HUES6 (cell line): ENCODE data around the gene HOXB1.

Source experiments
- H3K27ac ChIP-seq: 2 replicates; pipeline ENCODE4 v1.7.0; 2013; ENCODE audit warnings: low read depth, mild to moderate bottlenecking, low read length, inconsistent platforms
- H3K27me3 ChIP-seq: 2 replicates; pipeline ENCODE4 v1.6.1; 2013; ENCODE audit warnings: low read length; ENCODE audit not compliant: control insufficient read depth, insufficient read depth
- H3K36me3 ChIP-seq: 2 replicates; pipeline ENCODE4 v1.6.1; 2013; ENCODE audit warnings: low read length; ENCODE audit not compliant: control insufficient read depth, insufficient read depth
- H3K4me1 ChIP-seq: 2 replicates; pipeline ENCODE4 v1.6.1; 2013; ENCODE audit warnings: low read length; ENCODE audit not compliant: control insufficient read depth, insufficient read depth
- H3K4me3 ChIP-seq: 2 replicates; pipeline ENCODE4 v1.5.1; 2013; ENCODE audit warnings: low read depth, low read length
- H3K9ac ChIP-seq: one replicate; pipeline ENCODE4 v1.6.1; 2013; ENCODE audit warnings: mild to moderate bottlenecking, low read length
- H3K9me3 ChIP-seq: 2 replicates; pipeline ENCODE4 v1.6.1; 2013; ENCODE audit warnings: low read depth, low read length; ENCODE audit not compliant: control insufficient read depth, insufficient read depth

HOXB1 gene

GRCh38 chr17:48574505-48575065 lies 43.8 kb upstream of the HOXB1 start:
- Histone ChIP-seq H3K4me3 (peak overlapping the region; percentile 24; the same call in 1 of the 2 replicates), H3K4me1 (peaks cover 62% of the 10 kb centered on the region), H3K27me3 (peaks cover 100% of the 10 kb centered on the region), H3K27ac (no peak overlapping the region; the same call in 1 of the 2 replicates), H3K9ac (peak overlapping the region; percentile 76), H3K36me3 (no peaks in the 10 kb centered on the region), H3K9me3 (no peaks in the 10 kb centered on the region)

DNA sequence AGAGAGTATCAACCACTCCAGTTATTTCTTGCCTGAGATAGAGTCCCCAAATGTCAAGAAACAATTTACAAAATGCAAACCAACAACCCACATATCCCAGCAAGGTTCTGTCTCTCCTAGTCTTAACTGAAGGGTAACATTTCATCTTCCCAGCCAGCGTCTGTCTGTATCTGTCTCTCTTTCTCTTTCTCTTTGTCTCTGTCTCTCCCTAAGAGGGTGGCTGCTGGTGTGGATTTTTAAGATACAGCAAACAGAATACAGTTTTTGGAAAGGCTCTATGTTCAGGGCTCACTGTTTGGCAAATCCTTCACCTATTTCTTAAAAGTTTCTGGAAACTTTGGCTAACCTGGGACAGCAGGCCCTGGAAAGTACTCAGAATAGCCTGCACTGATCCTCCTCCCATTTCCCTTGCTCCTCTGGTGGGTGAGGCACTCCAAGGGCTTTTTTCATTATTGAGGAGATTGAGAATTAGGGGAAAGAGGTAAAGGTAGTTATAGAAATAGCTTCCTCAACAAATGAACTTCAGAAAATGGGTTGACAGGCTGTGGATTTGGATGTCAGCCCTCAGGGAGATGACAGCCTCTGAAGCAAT lies 41.1 kb upstream of the HOXB1 start:
- no peaks in the 10 kb centered on the region for H3K36me3 ChIP-seq
- peak overlapping the region; percentile 76 for H3K9ac ChIP-seq
- H3K27ac ChIP-seq = no peak overlapping the region; the same call in 1 of the 2 replicates
- no peaks in the 10 kb centered on the region for H3K9me3 ChIP-seq
- peaks cover 73% of the 10 kb centered on the region for H3K4me1 ChIP-seq
- H3K27me3 ChIP-seq = peaks cover 100% of the 10 kb centered on the region
- H3K4me3 ChIP-seq = peak overlapping the region; percentile 40; the same call in 1 of the 2 replicates

DNA sequence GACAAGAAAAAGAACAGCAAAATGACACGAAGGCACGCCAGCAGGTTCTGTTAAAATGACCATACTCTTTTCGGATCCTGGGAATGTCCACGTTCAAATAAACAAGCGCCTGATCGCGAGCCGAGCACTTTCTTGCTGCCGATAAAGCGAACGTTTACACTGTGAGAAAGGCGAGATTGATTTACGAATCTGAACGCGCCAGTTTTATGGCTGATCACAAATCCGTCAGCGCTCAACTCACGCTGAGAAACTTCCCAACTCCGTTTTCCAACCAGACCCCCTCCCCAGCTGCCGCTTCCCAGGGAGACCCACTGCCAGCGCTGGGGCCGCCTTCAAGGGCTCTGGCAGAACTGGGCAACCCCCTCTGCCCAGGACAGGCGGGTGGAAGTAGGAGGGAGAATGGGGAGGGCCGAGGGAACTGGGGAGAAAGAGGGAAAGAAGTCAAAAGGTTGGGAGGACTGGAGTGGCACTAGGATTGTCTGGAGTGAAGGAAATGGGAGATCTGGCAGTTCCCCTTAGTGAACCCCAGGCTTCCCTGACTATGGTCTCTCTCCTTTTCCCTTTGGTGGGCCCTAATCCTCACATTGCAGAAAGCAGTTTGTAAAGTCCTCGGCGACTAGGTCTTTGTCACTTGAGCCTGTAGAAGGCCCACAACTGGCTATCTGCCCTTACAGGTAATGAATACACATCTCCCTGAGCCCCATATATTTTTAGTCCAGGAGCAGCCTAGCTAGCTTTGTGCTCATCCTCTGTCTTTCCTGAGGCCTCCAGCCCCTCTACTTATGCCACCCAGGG lies 40.4 kb upstream of the HOXB1 start:
- H3K4me1 ChIP-seq = peaks cover 77% of the 10 kb centered on the region
- H3K36me3 ChIP-seq = no peaks in the 10 kb centered on the region
- H3K9ac ChIP-seq = peak overlapping the region; percentile 76

DNA sequence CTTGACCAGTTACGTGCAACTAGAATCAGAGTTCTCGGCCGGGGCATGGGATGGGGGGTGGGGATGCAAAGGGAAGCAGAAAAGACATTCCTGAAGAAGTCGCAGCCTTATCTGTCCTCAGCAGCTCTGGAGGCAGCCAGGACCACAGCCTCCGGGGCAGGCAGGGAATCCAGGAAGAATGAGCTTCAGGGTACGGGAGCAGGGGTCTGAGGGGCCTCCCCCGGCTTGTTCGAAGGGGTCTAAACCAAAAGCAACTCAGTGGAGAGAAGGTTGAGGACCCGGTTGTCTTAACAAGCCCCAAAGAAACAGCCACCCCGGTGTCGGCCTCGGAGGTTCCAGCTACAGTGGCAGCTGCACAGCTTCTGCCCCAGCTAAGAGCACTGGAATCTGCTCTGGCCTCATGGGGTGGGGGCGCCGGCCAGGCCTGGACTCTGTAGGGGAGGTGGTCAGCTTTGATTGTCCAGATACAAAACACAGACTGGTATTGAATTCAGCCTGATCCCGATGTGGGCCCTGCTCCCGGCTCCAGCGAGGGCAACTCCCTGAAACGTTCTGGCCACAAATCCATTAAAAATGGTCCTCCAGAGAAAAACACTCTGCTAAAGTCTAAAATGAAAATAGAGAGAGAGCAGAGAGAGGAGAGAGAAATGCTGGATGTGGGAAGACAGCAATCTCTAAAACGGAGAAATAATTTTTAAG lies 39.7 kb upstream of the HOXB1 start:
- H3K27ac ChIP-seq = no peak overlapping the region; the same call in 1 of the 2 replicates
- no peaks in the 10 kb centered on the region for H3K36me3 ChIP-seq
- H3K4me3 ChIP-seq = peak overlapping the region; percentile 40; the same call in 1 of the 2 replicates
- H3K9ac ChIP-seq = peak overlapping the region; percentile 76
- peaks cover 100% of the 10 kb centered on the region for H3K27me3 ChIP-seq
- H3K4me1 ChIP-seq = peaks cover 80% of the 10 kb centered on the region
- 0 out of 2 replicates have a peak, but pooled peaks cover 2% of the 10 kb centered on the region for H3K9me3 ChIP-seq

More for the DNA sequence above, 40.4 kb upstream of the HOXB1 start:
- Histone ChIP-seq H3K9me3 (0 out of 2 replicates have a peak, but pooled peaks cover 2% of the 10 kb centered on the region), H3K27ac (no peak overlapping the region; the same call in 1 of the 2 replicates), H3K4me3 (peak overlapping the region; percentile 40; the same call in 1 of the 2 replicates), H3K27me3 (peaks cover 100% of the 10 kb centered on the region)

- H3K27ac ChIP-seq = no peak overlapping the region
- H3K4me1 ChIP-seq = peaks cover 87% of the 10 kb centered on the region
- 0 out of 2 replicates have a peak, but pooled peaks cover 2% of the 10 kb centered on the region for H3K9me3 ChIP-seq
- H3K4me3 ChIP-seq = peak overlapping the region; percentile 40; the same call in 1 of the 2 replicates
- peak overlapping the region; percentile 76 for H3K9ac ChIP-seq
- peaks cover 100% of the 10 kb centered on the region for H3K27me3 ChIP-seq
- H3K36me3 ChIP-seq = no peaks in the 10 kb centered on the region
These were observed 39.0 kb upstream of the HOXB1 start for GRCh38 chr17:48569674-48570324.

DNA sequence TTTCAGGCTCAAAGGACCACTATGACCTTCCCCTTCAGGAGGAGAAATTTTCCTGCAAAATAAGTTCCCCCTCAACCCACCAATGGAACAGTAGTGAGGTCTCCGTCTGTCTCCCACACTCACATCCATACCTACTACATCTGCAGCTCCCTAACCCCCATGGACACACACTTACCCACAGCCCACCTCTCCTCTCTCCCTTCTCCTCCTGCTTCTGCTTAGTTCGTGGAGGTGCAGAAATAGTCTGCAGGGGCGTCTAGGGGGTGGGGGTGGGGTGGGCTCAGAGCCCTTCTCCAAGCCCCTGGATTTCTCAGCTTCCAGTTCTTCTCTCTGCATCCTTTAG lies 38.4 kb upstream of the HOXB1 start:
- Histone ChIP-seq H3K36me3 (no peaks in the 10 kb centered on the region), H3K27ac (no peak overlapping the region), H3K9me3 (0 out of 2 replicates have a peak, but pooled peaks cover 2% of the 10 kb centered on the region), H3K27me3 (peaks cover 100% of the 10 kb centered on the region), H3K9ac (peak overlapping the region; percentile 76), H3K4me1 (peaks cover 86% of the 10 kb centered on the region), H3K4me3 (peak overlapping the region; percentile 48; the same call in 1 of the 2 replicates)

- Histone ChIP-seq H3K4me3 (peak overlapping the region; percentile 48; the same call in 1 of the 2 replicates), H3K9ac (peak overlapping the region; percentile 76), H3K36me3 (no peaks in the 10 kb centered on the region), H3K27me3 (peaks cover 100% of the 10 kb centered on the region), H3K4me1 (peaks cover 82% of the 10 kb centered on the region), H3K9me3 (0 out of 2 replicates have a peak, but pooled peaks cover 2% of the 10 kb centered on the region), H3K27ac (no peak overlapping the region)
These were observed 37.9 kb upstream of the HOXB1 start for GRCh38 chr17:48568499-48569239.

DNA sequence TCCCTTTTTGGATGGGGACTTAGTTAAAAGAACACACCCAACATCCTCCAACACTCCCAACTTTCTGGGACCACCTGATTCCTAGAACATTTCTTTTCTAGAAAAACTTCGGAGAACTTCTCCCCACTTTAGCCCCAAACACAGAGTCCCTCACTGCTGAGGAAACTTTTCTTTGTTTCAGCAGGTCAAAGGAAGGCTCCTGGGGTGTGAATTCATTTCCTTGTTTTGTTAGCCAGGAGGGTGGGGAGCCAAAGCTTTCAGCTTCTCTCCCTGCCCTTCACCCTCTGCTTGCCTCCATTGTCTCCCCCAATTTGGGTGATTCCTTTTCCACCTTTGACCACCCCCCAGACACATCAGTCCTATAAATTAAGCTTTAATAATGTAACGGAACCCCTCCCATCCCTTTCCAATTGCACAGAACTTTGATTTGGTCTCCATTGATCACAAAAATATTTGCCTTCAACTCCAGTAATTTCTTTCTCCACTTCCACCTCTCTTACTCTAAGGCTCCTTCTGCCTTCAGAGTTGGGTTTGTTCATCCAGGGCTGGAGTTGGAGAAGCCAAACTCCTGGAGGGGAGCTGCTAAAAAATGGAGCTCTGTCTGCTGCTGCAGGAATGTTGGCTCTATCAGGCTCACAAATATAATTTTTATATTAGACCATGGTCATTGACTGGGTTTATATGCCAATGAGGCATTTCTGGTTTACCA lies 37.0 kb upstream of the HOXB1 start:
- Histone ChIP-seq H3K27ac (no peak overlapping the region), H3K9me3 (0 out of 2 replicates have a peak, but pooled peaks cover 2% of the 10 kb centered on the region), H3K36me3 (no peaks in the 10 kb centered on the region), H3K4me1 (peaks cover 82% of the 10 kb centered on the region), H3K4me3 (peak overlapping the region; percentile 48; the same call in 1 of the 2 replicates), H3K27me3 (peaks cover 100% of the 10 kb centered on the region), H3K9ac (peak overlapping the region; percentile 55)

DNA sequence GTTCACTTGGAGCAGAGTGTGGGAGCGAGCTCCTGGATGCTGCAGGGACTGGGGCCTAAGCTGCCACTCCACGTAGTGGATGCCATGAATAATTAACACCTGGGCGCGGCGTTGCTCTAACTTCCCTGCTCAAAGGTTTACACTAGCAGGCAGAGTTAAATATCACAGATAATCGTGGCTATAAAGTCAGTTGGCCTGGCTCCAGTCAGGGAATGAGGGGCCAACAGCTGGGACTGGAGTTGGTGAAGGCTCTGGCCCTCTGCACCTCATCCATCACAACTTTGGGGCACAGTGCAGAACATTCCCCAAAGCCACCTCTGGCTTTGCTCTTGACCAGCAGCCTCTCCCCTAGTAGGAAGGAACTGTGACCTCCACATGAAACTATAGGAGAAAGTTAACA lies 36.4 kb upstream of the HOXB1 start:
- no peaks in the 10 kb centered on the region for H3K36me3 ChIP-seq
- peak overlapping the region; percentile 6; the same call in 1 of the 2 replicates for H3K4me3 ChIP-seq
- H3K4me1 ChIP-seq = peaks cover 81% of the 10 kb centered on the region
- peaks cover 100% of the 10 kb centered on the region for H3K27me3 ChIP-seq
- H3K9ac ChIP-seq = peak overlapping the region; percentile 55
- 0 out of 2 replicates have a peak, but pooled peaks cover 2% of the 10 kb centered on the region for H3K9me3 ChIP-seq
- H3K27ac ChIP-seq = no peak overlapping the region
